NCI-H1694 (cell line): ENCODE measurements around the gene GPS1.
"Not testable (repeated sequence)": the region's sequence is repeated elsewhere in the genome, so short reads cannot be mapped to it uniquely, and the experiment has no call there.

Source experiments
- DNase-seq: peaks from one replicate; lab custom pipeline; 2025; lab: John Stamatoyannopoulos, UW

GPS1 gene

DNA sequence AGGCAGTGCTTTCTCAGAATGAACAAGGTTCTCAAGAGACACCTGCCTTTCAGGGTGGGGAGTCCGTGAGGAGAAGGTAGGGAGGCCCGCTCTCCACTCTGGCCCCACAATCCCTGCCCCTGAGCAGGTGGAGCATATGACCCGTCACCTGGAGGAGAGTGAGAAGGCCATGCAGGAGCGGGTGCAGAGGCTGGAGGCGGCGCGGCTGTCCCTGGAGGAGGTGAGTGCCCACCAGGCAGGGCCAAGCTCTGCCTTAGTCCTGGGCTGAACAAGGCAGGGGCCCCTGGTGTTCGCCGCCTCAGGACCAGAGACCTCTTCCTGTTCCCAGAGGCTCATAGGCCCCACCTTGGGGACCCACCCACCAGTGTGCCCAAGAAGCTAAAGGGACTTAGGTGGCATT lies 22.7 kb upstream of the GPS1 start:
- DNase-seq: no peak

GRCh38 chr17:82029391-82029790 lies 22.3 kb upstream of the GPS1 start:
- no peak for DNase-seq

GRCh38 chr17:82029990-82030469 lies 21.7 kb upstream of the GPS1 start:
- no peak for DNase-seq

GRCh38 chr17:82030470-82031302 lies 21.0 kb upstream of the GPS1 start:
- DNase-seq: peak; percentile 72

- no peak for DNase-seq
Measured at GRCh38 chr17:82031303-82031884, 20.3 kb upstream of the GPS1 start, which contains the start of gene RAC3. Gene RAC3, plus strand, starts transcription at chr17:82031678. Its CDS starts 84 bp downstream, at chr17:82031762.

DNA sequence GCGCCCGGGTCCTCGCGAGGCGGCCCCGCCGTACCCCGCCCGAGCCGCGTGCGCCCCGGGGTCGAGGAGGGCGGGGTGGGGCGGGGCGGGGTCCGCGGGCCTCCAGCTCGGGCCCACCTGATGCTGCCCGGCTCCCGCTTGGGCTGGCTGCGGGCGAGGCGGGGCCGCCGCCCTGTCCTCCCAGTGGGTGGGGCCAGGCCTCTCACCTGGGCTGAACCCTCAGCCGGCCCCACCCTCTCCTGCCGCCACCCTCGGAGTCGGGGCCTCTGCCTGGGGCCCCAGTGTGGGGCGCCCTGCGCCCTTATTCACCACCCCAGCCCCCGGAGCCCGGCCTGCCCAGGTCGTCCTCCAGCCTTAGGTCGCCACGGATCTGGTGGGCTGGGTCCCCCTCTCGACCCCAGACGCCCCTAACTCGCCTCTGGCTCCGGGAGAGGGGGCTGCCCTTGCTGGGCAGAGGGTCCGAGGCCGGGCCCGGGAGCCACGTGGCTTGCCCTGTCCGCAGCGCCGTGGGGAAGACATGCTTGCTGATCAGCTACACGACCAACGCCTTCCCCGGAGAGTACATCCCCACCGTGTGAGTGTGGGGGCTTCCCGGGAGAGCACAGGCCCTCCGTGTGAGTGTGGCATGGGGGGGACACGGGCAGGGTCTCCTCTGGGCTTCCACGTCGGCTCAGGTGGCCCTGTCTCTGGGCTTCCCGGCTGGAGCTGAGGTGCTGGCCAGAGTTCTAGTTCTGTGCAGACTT lies 19.6 kb upstream of the GPS1 start:
- DNase-seq: peak; percentile 9

GRCh38 chr17:82033359-82034085 lies 18.2 kb upstream of the GPS1 start:
- no peak for DNase-seq

DNA sequence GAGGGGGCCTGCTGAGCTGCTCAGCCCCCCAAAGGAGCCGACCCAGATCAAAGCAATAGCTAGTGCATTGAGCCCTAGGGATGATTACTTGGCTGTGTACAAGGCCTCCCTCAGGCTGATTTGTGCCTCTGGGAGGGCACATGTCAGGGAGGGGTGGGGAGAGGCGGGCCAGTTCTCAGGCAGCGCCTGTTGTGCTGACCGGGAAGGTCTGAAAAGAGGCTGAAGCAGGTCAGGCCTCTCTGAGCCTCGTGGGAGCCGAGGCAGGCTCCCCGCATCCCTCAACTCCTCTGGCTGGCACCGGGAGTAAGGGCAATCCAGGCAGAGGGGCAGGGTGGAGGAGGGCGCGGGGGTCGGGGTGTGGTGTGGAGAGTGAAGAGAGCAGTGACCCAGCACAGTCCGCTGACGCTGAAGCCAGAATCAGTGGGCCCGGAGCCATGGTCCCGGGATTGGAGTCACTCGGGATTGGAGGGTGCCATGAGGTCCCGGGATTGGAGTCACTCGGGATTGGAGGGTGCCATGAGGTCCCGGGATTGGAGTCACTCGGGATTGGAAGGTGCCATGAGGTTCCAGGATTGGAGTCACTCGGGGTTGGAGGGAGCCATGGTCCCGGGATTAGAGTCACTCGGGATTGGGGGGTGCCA lies 17.2 kb upstream of the GPS1 start:
- DNase-seq: no peak

DNA sequence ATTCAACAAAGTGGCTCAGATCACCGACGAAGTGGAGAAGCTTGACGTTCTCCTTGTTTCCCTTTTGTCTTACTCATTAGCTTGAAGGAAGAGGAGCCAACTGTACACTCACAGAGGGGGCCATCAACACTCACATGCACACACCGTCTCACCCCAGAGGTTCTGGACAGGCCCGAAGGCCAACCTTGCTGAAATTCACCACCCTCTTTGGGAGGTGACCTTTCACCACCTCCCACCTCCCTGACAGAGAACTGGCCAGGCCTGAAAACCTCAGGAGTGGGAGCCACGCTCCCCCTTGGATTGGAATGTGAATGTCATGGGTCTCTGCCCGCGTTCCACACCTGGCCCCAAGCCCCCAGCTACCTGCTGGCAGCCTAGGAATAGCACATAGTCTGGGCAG lies 16.2 kb upstream of the GPS1 start:
- no peak for DNase-seq

GRCh38 chr17:82035956-82036633 lies 15.6 kb upstream of the GPS1 start:
- no peak for DNase-seq

- DNase-seq: no peak
Measured at GRCh38 chr17:82036634-82037091, 15.0 kb upstream of the GPS1 start.

- peak; percentile 97 for DNase-seq
Measured at GRCh38 chr17:82037092-82037888, 14.4 kb upstream of the GPS1 start, which contains the start of gene DCXR. Gene DCXR, minus strand, starts transcription at chr17:82037697. Its CDS starts 15 bp downstream, at chr17:82037682.

DNA sequence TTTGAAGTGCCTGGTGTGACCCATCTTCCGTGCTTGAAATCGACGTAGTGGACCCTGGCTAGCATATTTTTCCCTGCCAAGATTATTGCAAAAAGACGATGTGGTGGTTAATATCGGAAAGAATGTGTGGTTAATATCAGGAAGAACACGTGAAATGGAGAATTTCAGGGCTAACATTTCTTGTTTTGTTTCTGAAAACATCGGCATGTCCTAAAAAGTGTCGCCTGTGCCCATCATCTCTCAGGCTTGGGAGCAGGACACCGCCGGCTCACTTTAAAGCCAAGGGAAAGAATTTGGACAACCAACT lies 13.9 kb upstream of the GPS1 start:
- no peak for DNase-seq

DNA sequence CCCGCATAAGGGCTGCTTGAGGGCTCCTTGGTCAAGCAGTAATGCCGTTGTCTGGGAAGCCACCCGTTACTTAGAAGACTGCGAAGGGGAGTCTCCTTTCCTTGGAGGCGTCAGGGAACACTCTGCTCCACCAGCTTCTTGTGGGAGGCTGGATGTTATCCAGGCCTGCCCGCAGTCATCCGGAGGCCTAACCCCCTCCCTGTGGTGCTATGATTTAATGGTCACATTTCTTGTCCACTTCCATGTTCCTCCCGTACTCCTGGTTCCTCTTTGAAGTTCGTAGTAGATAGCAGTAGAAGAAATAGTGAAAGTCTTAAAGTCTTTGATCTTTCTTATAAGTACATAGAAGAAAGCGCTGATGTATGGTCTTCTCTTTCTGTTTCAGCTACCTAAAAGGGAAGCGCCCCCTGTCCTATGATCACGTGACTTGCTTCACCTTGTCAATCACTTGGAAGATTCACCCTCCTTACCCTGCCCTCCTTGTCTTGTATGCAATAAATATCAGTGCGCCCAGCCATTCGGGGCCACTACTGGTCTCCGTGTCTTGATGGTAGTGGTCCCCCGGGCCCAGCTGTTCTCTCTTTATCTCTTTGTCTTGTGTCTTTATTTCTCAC lies 12.8 kb upstream of the GPS1 start:
- DNase-seq: not testable (repeated sequence)

DNA sequence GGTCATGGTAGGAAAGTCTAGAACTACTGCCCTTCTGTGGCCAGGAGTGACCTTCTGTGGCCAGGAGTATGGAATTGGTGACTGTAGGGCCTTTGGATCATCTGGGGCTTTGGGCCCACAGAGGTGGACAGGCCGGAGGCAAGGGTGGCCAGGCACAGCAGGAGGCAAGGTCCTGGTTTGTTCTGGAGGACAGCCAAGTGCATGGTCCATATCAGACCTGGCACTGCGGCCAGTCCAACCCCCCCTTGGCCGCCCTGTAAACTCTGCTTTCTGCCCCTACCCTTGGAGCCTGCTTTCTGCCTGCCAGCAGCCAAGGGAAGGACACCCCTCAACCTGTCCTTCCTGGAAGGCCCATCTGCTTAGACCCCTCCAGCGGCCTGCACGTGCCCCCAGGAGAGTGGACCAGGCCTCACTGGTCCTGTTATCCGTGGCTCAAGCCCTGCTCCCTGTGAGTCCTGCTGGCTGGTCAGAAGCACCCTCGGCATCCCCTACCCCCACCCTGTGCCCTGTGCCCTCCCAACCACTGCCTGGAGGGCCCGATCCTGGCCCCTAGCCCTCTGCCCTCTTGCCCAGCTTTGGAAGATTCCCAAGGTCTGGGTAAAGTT lies 11.9 kb upstream of the GPS1 start:
- no peak for DNase-seq

GRCh38 chr17:82041144-82041814 lies 10.4 kb upstream of the GPS1 start:
- no peak for DNase-seq

- DNase-seq: no peak
Measured at GRCh38 chr17:82042649-82043048, 9.0 kb upstream of the GPS1 start.

DNA sequence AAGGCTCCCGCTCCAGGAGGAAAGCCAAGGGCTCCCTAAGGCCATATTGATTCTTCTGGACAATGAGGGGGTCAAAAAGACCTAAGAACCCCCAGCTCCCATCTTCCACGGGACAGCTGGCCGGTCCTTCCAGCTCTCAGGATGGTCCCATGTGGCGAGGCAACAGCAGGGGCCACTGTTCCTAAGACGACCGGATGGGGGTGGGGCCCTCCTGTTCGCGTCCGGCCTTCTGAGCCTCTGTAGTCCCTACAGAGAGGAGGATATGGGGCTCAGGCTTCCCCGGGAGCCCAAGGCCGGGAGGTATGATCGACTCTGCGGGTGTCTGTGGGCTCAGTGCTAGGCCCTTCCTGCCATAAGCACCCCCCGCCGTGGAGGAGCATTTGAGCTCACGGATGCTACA lies 8.2 kb upstream of the GPS1 start:
- DNase-seq: no peak
